OCI-LY7 (cell line): ENCODE measurements around the gene ACADS.

Source experiments
- EZH2phosphoT487 ChIP-seq: fragments of 200-600 bp; sonication (generic); IDR thresholded peaks from 2 replicates; pipeline ENCODE4 v1.6.1; 2018; ENCODE audit warnings: low read depth, borderline replicate concordance, mild to moderate bottlenecking, mixed run types, antibody characterized with exemption, low read length, moderate library complexity, mixed read lengths
- TF ChIP-seq, protein P1 (sequence below): fragments of 200-600 bp; sonication (generic); conservative IDR thresholded peaks from 2 replicates; pipeline ENCODE4 v1.5.1; 2014; ENCODE audit warnings: mild to moderate bottlenecking, antibody characterized with exemption, low read length, moderate library complexity, mixed read lengths

DNA sequence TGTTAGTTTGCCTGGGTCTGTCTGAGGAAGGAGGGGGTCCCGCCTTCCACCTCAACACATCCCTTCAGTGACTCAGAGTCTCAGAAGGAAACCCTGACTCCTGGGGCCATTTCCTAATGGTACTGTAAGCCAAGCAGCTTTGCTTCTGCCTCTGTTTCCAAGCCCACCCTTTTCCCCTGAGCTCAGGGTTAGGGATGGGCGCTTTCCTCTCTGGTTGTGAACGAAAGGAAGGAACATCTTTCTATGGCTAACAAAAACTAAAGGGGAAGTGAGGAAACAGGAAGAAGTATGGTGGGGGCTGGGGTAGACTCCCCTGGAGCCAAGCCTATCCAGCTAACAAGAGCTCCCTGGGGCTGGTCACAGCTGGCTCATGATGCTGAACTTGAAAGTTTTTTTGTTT, 27.0 kb upstream of the ACADS start:
- TF ChIP-seq, protein P1, sequence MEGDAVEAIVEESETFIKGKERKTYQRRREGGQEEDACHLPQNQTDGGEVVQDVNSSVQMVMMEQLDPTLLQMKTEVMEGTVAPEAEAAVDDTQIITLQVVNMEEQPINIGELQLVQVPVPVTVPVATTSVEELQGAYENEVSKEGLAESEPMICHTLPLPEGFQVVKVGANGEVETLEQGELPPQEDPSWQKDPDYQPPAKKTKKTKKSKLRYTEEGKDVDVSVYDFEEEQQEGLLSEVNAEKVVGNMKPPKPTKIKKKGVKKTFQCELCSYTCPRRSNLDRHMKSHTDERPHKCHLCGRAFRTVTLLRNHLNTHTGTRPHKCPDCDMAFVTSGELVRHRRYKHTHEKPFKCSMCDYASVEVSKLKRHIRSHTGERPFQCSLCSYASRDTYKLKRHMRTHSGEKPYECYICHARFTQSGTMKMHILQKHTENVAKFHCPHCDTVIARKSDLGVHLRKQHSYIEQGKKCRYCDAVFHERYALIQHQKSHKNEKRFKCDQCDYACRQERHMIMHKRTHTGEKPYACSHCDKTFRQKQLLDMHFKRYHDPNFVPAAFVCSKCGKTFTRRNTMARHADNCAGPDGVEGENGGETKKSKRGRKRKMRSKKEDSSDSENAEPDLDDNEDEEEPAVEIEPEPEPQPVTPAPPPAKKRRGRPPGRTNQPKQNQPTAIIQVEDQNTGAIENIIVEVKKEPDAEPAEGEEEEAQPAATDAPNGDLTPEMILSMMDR, result no peak
- TF ChIP-seq EZH2phosphoT487, result no peak
